Mammary epithelial cell (primary cell): Measurements from ENCODE around the gene CWC27.

Experiments
- CTCF ChIP-seq, 2 donors: IDR thresholded peaks in 1 of 2; conservative IDR thresholded peaks in 1 of 2; 2 replicates each; pipeline ENCODE4 v1.5.1; 2011 to 2012; ENCODE audit warnings: inconsistent platforms in 2 of 2, low read length in 2 of 2, mild to moderate bottlenecking in 2 of 2, control low read depth in 1 of 2, low read depth in 1 of 2; ENCODE audit not compliant: insufficient read depth in 1 of 2; ENCODE audit errors: extremely low read depth in 1 of 2
- EZH2 ChIP-seq: IDR thresholded peaks from 2 replicates; pipeline ENCODE4 v1.6.1; 2012; ENCODE audit warnings: low read length, inconsistent platforms, borderline replicate concordance

GRCh38 chr5:64806537-64806936 lies 37.8 kb downstream of the CWC27 start:
- TF ChIP-seq CTCF (conservative IDR thresholded peaks at IDR 0.05 in 1 of 2, IDR thresholded peaks at IDR 0.05 in 1 of 2; ENCODE audit: extremely low read depth in 1 of 2, insufficient read depth in 1 of 2, low read depth in 1 of 2, low read length in 2 of 2) (no peak), EZH2 (no peak)
